HCT116 (cell line): ENCODE data around the gene DGKB. TPM values are rescaled to one million over a fixed set of nuclear protein-coding genes. Genes with fewer than 3 reads are reported as not detected.

ENCODE experiments used
- ATAC-seq: fragments of 200-7000 bp; cut with Tn5 transposase; 2 replicates; pipeline ENCODE4 v1.9.1; 2020; ENCODE audit warnings: mild to moderate bottlenecking, moderate library complexity
- BruUV-seq: library from RNA; stranded (reverse); fragments of 400-500 nt; replicated peaks from 2 replicates; lab custom pipeline; 2021; lab: Mats Ljungman, UMichigan
- CTCF ChIA-PET: fragments of 300-600 bp; sonication (Branson Sonifier 250); formaldehyde crosslinking; loops from one replicate; lab custom pipeline; 2021; ENCODE audit warnings: antibody characterized with exemption; lab: Charles Lee
- POLR2A ChIA-PET: fragments of 300-600, 350-600 bp; sonication (Branson Sonifier 250); formaldehyde crosslinking; loops from one replicate; lab custom pipeline; 2021; ENCODE audit warnings: antibody characterized with exemption; lab: Charles Lee
- RAD21 ChIA-PET, 2 experiments: fragments of 300-600 bp; sonication (Branson Sonifier 250); formaldehyde crosslinking; loops; one replicate each; lab custom pipeline; 2023; ENCODE audit warnings: low total read pairs in 2 of 2; ENCODE audit not compliant: uncharacterized antibody in 2 of 2, unreplicated experiment in 2 of 2, low non-redundant PET in 1 of 2; lab: Charles Lee
- DNase-seq: peaks from one replicate; pipeline ENCODE4 v3.0.0-alpha.2; 2010; ENCODE audit warnings: low read depth, low spot score
- H2AFZ ChIP-seq: fragments of 200-600 bp; shearing (Covaris generic), sonication (generic); 2 replicates; pipeline ENCODE4 v1.6.1; 2017; ENCODE audit warnings: low read depth, mixed run types, mixed read lengths, antibody characterized with exemption, low read length; ENCODE audit not compliant: poor library complexity, severe bottlenecking
- H3K27ac ChIP-seq: 2 replicates; pipeline ENCODE4 v1.5.1; 2012; ENCODE audit warnings: low read depth, low read length
- H3K27me3 ChIP-seq: fragments of 200-600 bp; sonication (generic); 2 replicates; pipeline ENCODE4 v1.6.1; 2016; ENCODE audit warnings: mixed run types, low read length, mixed read lengths; ENCODE audit not compliant: insufficient read depth
- H3K36me3 ChIP-seq, 2 experiments: fragments of 200-500 bp in 1 of 2; fragments of 200-600 bp in 1 of 2; sonication (Bioruptor generic) in 1 of 2; sonication (generic) in 1 of 2; 2 replicates each; pipeline versions ENCODE4 v1.5.1 to v1.6.1; 2014 to 2016; ENCODE audit warnings: low read length in 2 of 2, inconsistent platforms in 1 of 2, mixed read lengths in 1 of 2, mixed run types in 1 of 2; ENCODE audit not compliant: insufficient read depth in 2 of 2, control insufficient read depth in 1 of 2
- H3K4me1 ChIP-seq, 2 experiments: fragments of 200-600 bp in 1 of 2; sonication (generic) in 1 of 2; 2 replicates each; pipeline versions ENCODE4 v1.5.1 to v1.6.1; 2012 to 2017; ENCODE audit warnings: low read length in 2 of 2, inconsistent platforms in 1 of 2, mild to moderate bottlenecking in 1 of 2, mixed read lengths in 1 of 2, mixed run types in 1 of 2, moderate library complexity in 1 of 2; ENCODE audit not compliant: insufficient read depth in 2 of 2, control insufficient read depth in 1 of 2
- H3K4me2 ChIP-seq: fragments of 200-600 bp; sonication (generic); 2 replicates; pipeline ENCODE4 v1.6.1; 2017; ENCODE audit warnings: mixed run types, low read length, mixed read lengths
- H3K4me3 ChIP-seq, 2 experiments: fragments of 200-600 bp in 1 of 2; sonication (generic) in 1 of 2; replicated peaks in 1 of 2; 2 replicates each; pipeline ENCODE4 v1.5.1; 2011 to 2016; ENCODE audit warnings: low read length in 2 of 2, control low read depth in 1 of 2, low read depth in 1 of 2, mild to moderate bottlenecking in 1 of 2, mixed read lengths in 1 of 2, mixed run types in 1 of 2
- H3K79me2 ChIP-seq: fragments of 200-600 bp; sonication (generic); 2 replicates; pipeline ENCODE4 v1.6.1; 2017; ENCODE audit warnings: mild to moderate bottlenecking, mixed run types, low read length, moderate library complexity, mixed read lengths; ENCODE audit not compliant: insufficient read depth
- H3K9ac ChIP-seq: fragments of 200-600 bp; sonication (generic); 2 replicates; pipeline ENCODE4 v1.6.1; 2016; ENCODE audit warnings: low read length, mixed read lengths
- H3K9me2 ChIP-seq: fragments of 200-600 bp; sonication (generic), shearing (Covaris generic); 2 replicates; pipeline ENCODE4 v1.6.1; 2017; ENCODE audit warnings: mixed run types, mild to moderate bottlenecking, moderate library complexity; ENCODE audit not compliant: insufficient read depth
- H3K9me3 ChIP-seq, 2 experiments: fragments of 200-500 bp in 1 of 2; fragments of 200-600 bp in 1 of 2; sonication (Bioruptor generic) in 1 of 2; sonication (generic) in 1 of 2; 2 replicates each; pipeline ENCODE4 v1.6.1; 2014 to 2017; ENCODE audit warnings: low read length in 2 of 2, mixed read lengths in 2 of 2, inconsistent platforms in 1 of 2, low read depth in 1 of 2, mild to moderate bottlenecking in 1 of 2, mixed run types in 1 of 2, moderate library complexity in 1 of 2; ENCODE audit not compliant: control insufficient read depth in 1 of 2, insufficient read depth in 1 of 2
- H4K20me1 ChIP-seq: fragments of 200-600 bp; sonication (generic), shearing (Covaris generic); 2 replicates; pipeline ENCODE4 v1.6.1; 2017; ENCODE audit warnings: mixed run types, mild to moderate bottlenecking, moderate library complexity; ENCODE audit not compliant: insufficient read depth
- CBX3 ChIP-seq: IDR thresholded peaks from 2 replicates; pipeline ENCODE4 v1.6.1; 2012; ENCODE audit warnings: low read depth
- EGR1 ChIP-seq: IDR thresholded peaks from 2 replicates; pipeline ENCODE4 v1.6.1; 2012; ENCODE audit warnings: low read depth
- EZH2phosphoT487 ChIP-seq: fragments of 200-600 bp; IDR thresholded peaks from 2 replicates; pipeline ENCODE4 v1.6.1; 2018; ENCODE audit warnings: antibody characterized with exemption, borderline replicate concordance
- FOSL1 ChIP-seq: IDR thresholded peaks from 2 replicates; pipeline ENCODE4 v1.6.1; 2012; ENCODE audit warnings: low read depth
- POLR2A ChIP-seq: IDR thresholded peaks from 2 replicates; pipeline ENCODE4 v1.7.0; 2011; ENCODE audit warnings: borderline replicate concordance; ENCODE audit not compliant: insufficient read depth, insufficient read length; ENCODE audit errors: extremely low read depth
- POLR2AphosphoS5 ChIP-seq: IDR thresholded peaks from 2 replicates; pipeline ENCODE4 v1.6.1; 2011; ENCODE audit warnings: mild to moderate bottlenecking, low read depth, low read length, moderate library complexity
- SRF ChIP-seq: IDR thresholded peaks from 2 replicates; pipeline ENCODE4 v1.6.1; 2012; ENCODE audit warnings: low read depth
- ZNF274 ChIP-seq: fragments of 200-500 bp; sonication (Bioruptor generic); IDR thresholded peaks from 2 replicates; pipeline ENCODE4 v1.6.1; 2014; ENCODE audit warnings: mild to moderate bottlenecking, low read depth, low read length, inconsistent platforms
- intact Hi-C: fragments of 100-400 bp; cut with micrococcal nuclease; formaldehyde crosslinking; loops from 2 replicates; pipeline ENCODE4 v1.10.0; 2022
- total RNA-seq: library from RNA; stranded (reverse); gene quantifications from one replicate; pipeline ENCODE4 v1.2.1, GENCODE V29; 2021; ENCODE audit not compliant: unreplicated experiment
- TF ChIP-seq, protein P1 (sequence below): IDR thresholded peaks from 2 replicates; pipeline ENCODE4 v1.6.1; 2011; ENCODE audit warnings: mild to moderate bottlenecking, low read length, moderate library complexity; ENCODE audit not compliant: insufficient replicate concordance; ENCODE audit errors: extremely low read depth
- TF ChIP-seq, protein P2 (sequence below): IDR thresholded peaks from 2 replicates; pipeline ENCODE4 v1.6.1; 2012; ENCODE audit warnings: low read depth

DGKB gene
- total RNA-seq, 1 experiment from 2014 or later: 0.05 TPM

DNA sequence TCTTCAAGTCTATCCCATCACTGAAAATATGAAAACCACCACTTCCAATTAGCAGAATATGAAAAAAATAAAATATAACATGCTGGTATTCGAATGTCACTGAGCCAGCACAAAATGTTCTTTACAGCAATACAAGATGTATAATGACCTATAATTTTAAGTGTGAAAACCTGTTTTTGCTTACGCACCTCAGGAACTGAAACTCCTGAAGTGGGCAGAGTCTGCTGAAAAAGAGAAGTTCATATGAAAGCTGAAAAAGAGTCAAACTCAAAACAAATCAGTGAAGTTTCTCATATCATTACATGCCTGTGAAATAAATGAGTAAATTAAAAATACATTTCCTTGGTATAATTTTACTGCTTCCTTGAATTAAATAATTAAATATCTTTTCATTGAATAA is 272.5 kb downstream of the DGKB start:
- POLR2A ChIA-PET: no interaction called here
- DNase-seq (no peak), ATAC-seq (no peak)
- Histone ChIP-seq H3K4me1 (no peaks in the 10 kb centered on the region), H2AFZ (no peak overlapping the region), H4K20me1 (no peaks in the 10 kb centered on the region), H3K27ac (no peak overlapping the region), H3K9me2 (no peaks in the 10 kb centered on the region), H3K4me2 (no peak overlapping the region), H3K4me3 (no peak overlapping the region), H3K9ac (no peak overlapping the region), H3K36me3 (no peaks in the 10 kb centered on the region), H3K27me3 (no peaks in the 10 kb centered on the region), H3K9me3 (no peaks in the 10 kb centered on the region), H3K79me2 (no peaks in the 10 kb centered on the region)
- intact Hi-C loops: no loop called here
- RAD21 ChIA-PET: no interaction called here
- CTCF ChIA-PET: no interaction called here
- BruUV-seq: no TSS peak
- TF ChIP-seq FOSL1 (no peak), ZNF274 (no peak), EZH2phosphoT487 (no peak), POLR2AphosphoS5 (no peak), POLR2A (no peak), CBX3 (no peak), EGR1 (no peak), SRF (no peak)
- TF ChIP-seq, protein P1, sequence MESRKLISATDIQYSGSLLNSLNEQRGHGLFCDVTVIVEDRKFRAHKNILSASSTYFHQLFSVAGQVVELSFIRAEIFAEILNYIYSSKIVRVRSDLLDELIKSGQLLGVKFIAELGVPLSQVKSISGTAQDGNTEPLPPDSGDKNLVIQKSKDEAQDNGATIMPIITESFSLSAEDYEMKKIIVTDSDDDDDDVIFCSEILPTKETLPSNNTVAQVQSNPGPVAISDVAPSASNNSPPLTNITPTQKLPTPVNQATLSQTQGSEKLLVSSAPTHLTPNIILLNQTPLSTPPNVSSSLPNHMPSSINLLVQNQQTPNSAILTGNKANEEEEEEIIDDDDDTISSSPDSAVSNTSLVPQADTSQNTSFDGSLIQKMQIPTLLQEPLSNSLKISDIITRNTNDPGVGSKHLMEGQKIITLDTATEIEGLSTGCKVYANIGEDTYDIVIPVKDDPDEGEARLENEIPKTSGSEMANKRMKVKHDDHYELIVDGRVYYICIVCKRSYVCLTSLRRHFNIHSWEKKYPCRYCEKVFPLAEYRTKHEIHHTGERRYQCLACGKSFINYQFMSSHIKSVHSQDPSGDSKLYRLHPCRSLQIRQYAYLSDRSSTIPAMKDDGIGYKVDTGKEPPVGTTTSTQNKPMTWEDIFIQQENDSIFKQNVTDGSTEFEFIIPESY: no peak

DNA sequence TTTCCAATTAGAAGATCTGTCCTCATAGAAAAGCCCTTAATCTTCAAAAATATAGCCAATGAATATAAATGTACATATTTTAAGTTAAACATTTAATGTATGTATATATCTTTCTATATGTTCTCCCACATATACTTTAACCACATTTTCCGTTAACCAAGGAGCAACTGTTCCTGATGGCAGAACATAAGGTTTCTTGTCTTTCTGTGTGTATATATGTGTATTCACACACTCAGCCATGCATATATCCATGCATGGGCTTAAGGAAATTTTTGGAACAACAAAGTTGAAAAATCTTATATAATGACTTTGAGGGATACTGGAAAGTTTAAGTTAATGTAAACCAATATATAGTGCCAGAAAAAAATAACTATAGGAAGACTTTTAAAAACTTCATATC is 274.0 kb downstream of the DGKB start:
- no peak for DNase-seq
- no peak overlapping the region for H2AFZ ChIP-seq
- RAD21 ChIA-PET: no interaction called here
- H3K9me2 ChIP-seq: no peaks in the 10 kb centered on the region
- H4K20me1 ChIP-seq: no peaks in the 10 kb centered on the region
- POLR2A ChIA-PET: no interaction called here
- CTCF ChIA-PET: no interaction called here
- H3K36me3 ChIP-seq: no peaks in the 10 kb centered on the region
- H3K9me3 ChIP-seq: no peaks in the 10 kb centered on the region
- no peak overlapping the region for H3K4me3 ChIP-seq
- H3K4me1 ChIP-seq: no peaks in the 10 kb centered on the region
- no peak overlapping the region for H3K27ac ChIP-seq
- BruUV-seq: no TSS peak
- no peak overlapping the region for H3K9ac ChIP-seq
- no peak for ATAC-seq
- intact Hi-C loops: no loop called here
- no peaks in the 10 kb centered on the region for H3K27me3 ChIP-seq
- TF ChIP-seq, protein P2, sequence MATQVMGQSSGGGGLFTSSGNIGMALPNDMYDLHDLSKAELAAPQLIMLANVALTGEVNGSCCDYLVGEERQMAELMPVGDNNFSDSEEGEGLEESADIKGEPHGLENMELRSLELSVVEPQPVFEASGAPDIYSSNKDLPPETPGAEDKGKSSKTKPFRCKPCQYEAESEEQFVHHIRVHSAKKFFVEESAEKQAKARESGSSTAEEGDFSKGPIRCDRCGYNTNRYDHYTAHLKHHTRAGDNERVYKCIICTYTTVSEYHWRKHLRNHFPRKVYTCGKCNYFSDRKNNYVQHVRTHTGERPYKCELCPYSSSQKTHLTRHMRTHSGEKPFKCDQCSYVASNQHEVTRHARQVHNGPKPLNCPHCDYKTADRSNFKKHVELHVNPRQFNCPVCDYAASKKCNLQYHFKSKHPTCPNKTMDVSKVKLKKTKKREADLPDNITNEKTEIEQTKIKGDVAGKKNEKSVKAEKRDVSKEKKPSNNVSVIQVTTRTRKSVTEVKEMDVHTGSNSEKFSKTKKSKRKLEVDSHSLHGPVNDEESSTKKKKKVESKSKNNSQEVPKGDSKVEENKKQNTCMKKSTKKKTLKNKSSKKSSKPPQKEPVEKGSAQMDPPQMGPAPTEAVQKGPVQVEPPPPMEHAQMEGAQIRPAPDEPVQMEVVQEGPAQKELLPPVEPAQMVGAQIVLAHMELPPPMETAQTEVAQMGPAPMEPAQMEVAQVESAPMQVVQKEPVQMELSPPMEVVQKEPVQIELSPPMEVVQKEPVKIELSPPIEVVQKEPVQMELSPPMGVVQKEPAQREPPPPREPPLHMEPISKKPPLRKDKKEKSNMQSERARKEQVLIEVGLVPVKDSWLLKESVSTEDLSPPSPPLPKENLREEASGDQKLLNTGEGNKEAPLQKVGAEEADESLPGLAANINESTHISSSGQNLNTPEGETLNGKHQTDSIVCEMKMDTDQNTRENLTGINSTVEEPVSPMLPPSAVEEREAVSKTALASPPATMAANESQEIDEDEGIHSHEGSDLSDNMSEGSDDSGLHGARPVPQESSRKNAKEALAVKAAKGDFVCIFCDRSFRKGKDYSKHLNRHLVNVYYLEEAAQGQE: no peak
- no peak for TF ChIP-seq CBX3
- H3K4me2 ChIP-seq: no peak overlapping the region
- no peaks in the 10 kb centered on the region for H3K79me2 ChIP-seq
